HG02981 (cell line): Measurements from ENCODE around the gene TNFSF10.
A peak's percentile ranks its signal among the peaks of the same experiment; 100 is the strongest.

ENCODE experiments used
- ATAC-seq: cut with Tn5 transposase; IDR thresholded peaks from one replicate; pipeline ENCODE4 v1.9.1; 2021; ENCODE audit warnings: mild to moderate bottlenecking, moderate library complexity; ENCODE audit not compliant: unreplicated experiment

The TNFSF10 gene

GRCh38 chr3:172518929-172519640 is 4.1 kb downstream of the TNFSF10 start:
- no peak for ATAC-seq

- no peak for ATAC-seq
Measured at GRCh38 chr3:172517859-172518466, 5.3 kb downstream of the TNFSF10 start.

- no peak for ATAC-seq
Measured at GRCh38 chr3:172516318-172517214, 6.7 kb downstream of the TNFSF10 start.

- ATAC-seq = no peak
Measured at GRCh38 chr3:172515130-172515918, 7.9 kb downstream of the TNFSF10 start.

GRCh38 chr3:172514678-172515077 is 8.6 kb downstream of the TNFSF10 start:
- ATAC-seq = no peak

GRCh38 chr3:172513488-172513887 is 9.7 kb downstream of the TNFSF10 start:
- ATAC-seq = no peak

- peak; percentile 58 for ATAC-seq
Measured at GRCh38 chr3:172511783-172512762, 11.2 kb downstream of the TNFSF10 start.

GRCh38 chr3:172506094-172506493 is 17.1 kb downstream of the TNFSF10 start:
- no peak for ATAC-seq

- no peak for ATAC-seq
Measured at GRCh38 chr3:172501540-172501939, 21.7 kb downstream of the TNFSF10 start.

- peak; percentile 61 for ATAC-seq
Measured at GRCh38 chr3:172490198-172490669, 33.0 kb downstream of the TNFSF10 start.

- peak; percentile 43 for ATAC-seq
Measured at GRCh38 chr3:172478116-172478515, 45.1 kb downstream of the TNFSF10 start.

GRCh38 chr3:172476347-172476746 is 46.9 kb downstream of the TNFSF10 start:
- no peak for ATAC-seq

GRCh38 chr3:172475703-172476102 is 47.5 kb downstream of the TNFSF10 start:
- ATAC-seq = no peak

GRCh38 chr3:172471903-172472302 is 51.3 kb downstream of the TNFSF10 start:
- ATAC-seq = no peak

GRCh38 chr3:172470588-172470987 is 52.6 kb downstream of the TNFSF10 start:
- no peak for ATAC-seq

GRCh38 chr3:172467170-172467824 is 55.9 kb downstream of the TNFSF10 start:
- ATAC-seq = no peak

GRCh38 chr3:172466553-172467130 is 56.6 kb downstream of the TNFSF10 start:
- no peak for ATAC-seq

- no peak for ATAC-seq
Measured at GRCh38 chr3:172465281-172465680, 57.9 kb downstream of the TNFSF10 start.

GRCh38 chr3:172464306-172464705 is 58.9 kb downstream of the TNFSF10 start:
- ATAC-seq = no peak
